HepG2 (cell line): ENCODE results near the gene BAZ2A. TPM values are rescaled to one million over a fixed set of nuclear protein-coding genes. Genes with fewer than 3 reads are reported as not detected.

Source experiments
- ADNP ChIP-seq: sonication (generic); formaldehyde crosslinking; IDR thresholded peaks from 2 replicates; pipeline ENCODE4 v1.4.0; 2020; ENCODE audit warnings: missing genetic modification reagents
- AHDC1 ChIP-seq: sonication (generic); formaldehyde crosslinking; IDR thresholded peaks from 2 replicates; pipeline ENCODE4 v1.5.1; 2020; ENCODE audit warnings: mild to moderate bottlenecking, missing genetic modification reagents, borderline replicate concordance
- ARNT2 ChIP-seq: sonication (generic); formaldehyde crosslinking; IDR thresholded peaks from 2 replicates; pipeline ENCODE4 v1.8.0; 2022; ENCODE audit warnings: mild to moderate bottlenecking, low read depth, missing genetic modification reagents, moderate library complexity
- CTCF ChIP-seq: sonication (generic); formaldehyde crosslinking; IDR thresholded peaks from 2 replicates; pipeline ENCODE4 v1.5.0; 2020; ENCODE audit warnings: mild to moderate bottlenecking, missing genetic modification reagents, moderate library complexity
- ELF4 ChIP-seq: sonication (generic); formaldehyde crosslinking; IDR thresholded peaks from 2 replicates; pipeline ENCODE4 v1.5.0; 2020; ENCODE audit warnings: missing genetic modification reagents, mild to moderate bottlenecking, moderate library complexity, borderline replicate concordance
- GABPA ChIP-seq, 2 experiments: IDR thresholded peaks; 2 replicates each; pipeline ENCODE4 v1.6.1; 2011 to 2016; ENCODE audit warnings: low read depth in 2 of 2, low read length in 1 of 2, missing biosample characterization in 1 of 2, missing genetic modification characterization in 1 of 2
- MAFG ChIP-seq: sonication (generic); formaldehyde crosslinking; IDR thresholded peaks from 2 replicates; pipeline ENCODE4 v1.5.1; 2020; ENCODE audit warnings: mild to moderate bottlenecking, missing genetic modification reagents
- POLR2A ChIP-seq, 2 experiments: IDR thresholded peaks; 2 replicates each; pipeline ENCODE4 v1.6.1; 2011; ENCODE audit warnings: low read depth in 2 of 2, low read length in 2 of 2, mild to moderate bottlenecking in 1 of 2, moderate library complexity in 1 of 2; ENCODE audit not compliant: insufficient read depth in 1 of 2
- REL ChIP-seq: sonication (generic); formaldehyde crosslinking; conservative IDR thresholded peaks from 2 replicates; pipeline ENCODE4 v1.8.0; 2022; ENCODE audit warnings: mild to moderate bottlenecking, missing genetic modification reagents, moderate library complexity
- SP4 ChIP-seq: sonication (generic); formaldehyde crosslinking; IDR thresholded peaks from 2 replicates; pipeline ENCODE4 v1.8.1; 2023; ENCODE audit warnings: mild to moderate bottlenecking, missing genetic modification reagents
- THAP11 ChIP-seq: IDR thresholded peaks from 2 replicates; pipeline ENCODE4 v1.6.1; 2016; ENCODE audit warnings: missing biosample characterization, missing genetic modification reagents
- TOPORS ChIP-seq: sonication (generic); formaldehyde crosslinking; IDR thresholded peaks from 2 replicates; pipeline ENCODE4 v1.8.0; 2023; ENCODE audit warnings: mild to moderate bottlenecking, missing genetic modification reagents
- XRCC5 ChIP-seq: fragments of 200-400 bp; formaldehyde crosslinking; optimal IDR thresholded peaks from 2 replicates; pipeline ENCODE3; 2017; ENCODE audit warnings: mild to moderate bottlenecking, low read length
- YY1 ChIP-seq: IDR thresholded peaks from 2 replicates; pipeline ENCODE4 v1.6.1; 2011; ENCODE audit warnings: low read length, low read depth, moderate library complexity, mild to moderate bottlenecking; ENCODE audit not compliant: insufficient read depth, insufficient replicate concordance
- ZFP37 ChIP-seq: sonication (generic); formaldehyde crosslinking; IDR thresholded peaks from 2 replicates; pipeline ENCODE4 v1.4.0; 2020; ENCODE audit warnings: missing genetic modification reagents, borderline replicate concordance
- ZNF124 ChIP-seq: sonication (generic); formaldehyde crosslinking; IDR thresholded peaks from 2 replicates; pipeline ENCODE4 v1.4.0; 2020; ENCODE audit warnings: missing genetic modification reagents
- ZNF773 ChIP-seq: sonication (generic); formaldehyde crosslinking; IDR thresholded peaks from 2 replicates; pipeline ENCODE4 v1.4.0; 2020; ENCODE audit warnings: missing genetic modification reagents, borderline replicate concordance
- polyA plus RNA-seq, 8 experiments: library from polyadenylated mRNA; depleted of rRNA in 3 of 8; stranded (reverse) in 7 of 8; unstranded in 1 of 8; fragments of >200 nt; fragmentation: Illumina TruSeq in 4 of 8; extraction: Trizol in 4 of 8; gene quantifications; 2 replicates each; pipeline versions ENCODE4 v1.2.1 to v1.2.3, GENCODE V29; 2011 to 2016; ENCODE audit warnings: low read depth in 4 of 8, missing spikeins in 1 of 8, mixed read lengths in 1 of 8; ENCODE audit not compliant: insufficient read depth in 1 of 8
- total RNA-seq, 5 experiments: library from RNA; depleted of rRNA; stranded (reverse); fragments of >200 nt; fragmentation: Illumina TruSeq; extraction: Trizol; gene quantifications; 2 replicates each; pipeline ENCODE4 v1.2.3, GENCODE V29; 2016; ENCODE audit warnings: low read depth in 1 of 5

BAZ2A gene
- total and polyA plus RNA-seq, 2 of the 13 experiments (the other 11 are each of a cell fraction or from before 2014, with no cell fraction given), result 21.8 to 73.5 TPM

- TF ChIP-seq SP4 (peak; percentile 45; the same call in 1 of the 2 replicates), YY1 (no peak), ADNP (CRISPR knock-in tag) (no peak), ZNF124 (CRISPR knock-in tag) (peak; percentile 24; the same call in 1 of the 2 replicates), TOPORS (no peak), ARNT2 (CRISPR knock-in tag) (0 out of 2 replicates have a peak, but pooled peaks have one; percentile 24), POLR2A (IDR thresholded peaks at IDR 0.05; ENCODE audit: insufficient read depth in 1 of 2, low read depth in 2 of 2, low read length in 2 of 2) (peak in 1 of 2 experiments; percentile 36; a peak in 1 of 4 replicates), CTCF (CRISPR knock-in tag) (peak; percentile 61), ZNF773 (CRISPR knock-in tag) (no peak), ZFP37 (CRISPR knock-in tag) (no peak), THAP11 (CRISPR knock-in tag) (peak; percentile 45; the same call in 1 of the 2 replicates), GABPA (IDR thresholded peaks at IDR 0.05; ENCODE audit: low read depth, low read length) (no peak), GABPA (CRISPR knock-in tag; IDR thresholded peaks at IDR 0.05; ENCODE audit: low read depth) (0 out of 2 replicates have a peak, but pooled peaks have one; percentile 25), XRCC5 (peak; percentile 17), MAFG (CRISPR knock-in tag) (no peak), REL (no peak), AHDC1 (CRISPR knock-in tag) (no peak), ELF4 (CRISPR knock-in tag) (no peak)
Measured at GRCh38 chr12:56634837-56635791, 5.0 kb upstream of the BAZ2A start (continued).
